ENCODE data around the gene KLC1.
"Not testable (repeated sequence)": the region's sequence is repeated elsewhere in the genome, so short reads cannot be mapped to it uniquely, and the experiment has no call there.

Gene KLC1

GRCh38 chr14:103628684-103629502 lies at the start of gene KLC1:
Gene KLC1, plus strand, starts transcription at chr14:103629211. Its CDS starts 25,354 bp downstream, at chr14:103654565.
- DNase-seq, result peak; percentile 77

GRCh38 chr14:103581206-103581605 lies 47.8 kb upstream of the KLC1 start:
- DNase-seq, result no peak

- no peak for DNase-seq
These were observed 46.9 kb upstream of the KLC1 start for GRCh38 chr14:103581954-103582703.

- DNase-seq, result no peak
These were observed 44.6 kb upstream of the KLC1 start for GRCh38 chr14:103584326-103584915.

GRCh38 chr14:103593577-103593976 lies 35.4 kb upstream of the KLC1 start:
- no peak for DNase-seq

GRCh38 chr14:103594265-103594664 lies 34.7 kb upstream of the KLC1 start:
- peak; percentile 19 for DNase-seq

GRCh38 chr14:103597623-103598377 lies 31.2 kb upstream of the KLC1 start:
- DNase-seq, result peak; percentile 92

GRCh38 chr14:103600503-103600902 lies 28.5 kb upstream of the KLC1 start:
- DNase-seq, result no peak

- DNase-seq, result no peak
These were observed 24.4 kb upstream of the KLC1 start for GRCh38 chr14:103604620-103605019.

- DNase-seq, result peak; percentile 82
These were observed 21.9 kb upstream of the KLC1 start for GRCh38 chr14:103606963-103607668.

GRCh38 chr14:103607822-103608221 lies 21.2 kb upstream of the KLC1 start:
- no peak for DNase-seq

GRCh38 chr14:103609081-103609480 lies 19.9 kb upstream of the KLC1 start:
- not testable (repeated sequence) for DNase-seq

GRCh38 chr14:103611215-103611614 lies 17.8 kb upstream of the KLC1 start:
- DNase-seq, result no peak

- DNase-seq, result peak; percentile 73
These were observed 15.5 kb upstream of the KLC1 start for GRCh38 chr14:103613517-103613916.

GRCh38 chr14:103616635-103617300 lies 12.2 kb upstream of the KLC1 start:
- no peak for DNase-seq

GRCh38 chr14:103619057-103619456 lies 10.0 kb upstream of the KLC1 start:
- no peak for DNase-seq

GRCh38 chr14:103621860-103622259 lies 7.2 kb upstream of the KLC1 start:
- no peak for DNase-seq

- no peak for DNase-seq
These were observed 5.7 kb upstream of the KLC1 start for GRCh38 chr14:103623308-103623707.

- no peak for DNase-seq
These were observed 5.0 kb upstream of the KLC1 start for GRCh38 chr14:103623883-103624482.

- peak; percentile 84 for DNase-seq
These were observed 4.2 kb upstream of the KLC1 start for GRCh38 chr14:103624860-103625259.
